ENCODE data around the gene CYSLTR2.
A peak's percentile ranks its signal among the peaks of the same experiment; 100 is the strongest.
"Not testable (repeated sequence)": the region's sequence is repeated elsewhere in the genome, so short reads cannot be mapped to it uniquely, and the experiment has no call there.

Gene CYSLTR2

GRCh38 chr13:48656608-48657007 is 2.9 kb downstream of the CYSLTR2 start:
- Histone ChIP-seq H3K4me3 (ENCODE audit: low read length in 2 of 2) (no peak overlapping the region), H3K9ac (ENCODE audit: low read depth in 1 of 2, low read length in 2 of 2) (no peak overlapping the region), H3K4me1 (ENCODE audit: control insufficient read depth in 2 of 2, insufficient read depth in 2 of 2, low read length in 2 of 2) (no peaks in the 10 kb centered on the region), H3K36me3 (ENCODE audit: control insufficient read depth in 2 of 2, insufficient read depth in 2 of 2, low read length in 2 of 2) (no peaks in the 10 kb centered on the region), H3K27ac (ENCODE audit: low read depth in 2 of 2, low read length in 2 of 2) (no peak overlapping the region), H3K9me3 (ENCODE audit: control insufficient read depth in 2 of 2, low read length in 2 of 2) (no peaks in the 10 kb centered on the region), H3K27me3 (ENCODE audit: control insufficient read depth in 2 of 2, insufficient read depth in 2 of 2, low read length in 2 of 2) (no peaks in the 10 kb centered on the region)

- peak overlapping the region; percentile 12 to 16 for H3K27ac ChIP-seq (ENCODE audit: low read depth in 2 of 2, low read length in 2 of 2)
- H3K4me3 ChIP-seq (ENCODE audit: low read length in 2 of 2): no peak overlapping the region
- H3K9me3 ChIP-seq (ENCODE audit: control insufficient read depth in 2 of 2, low read length in 2 of 2): no peaks in the 10 kb centered on the region
- H3K4me1 ChIP-seq (ENCODE audit: control insufficient read depth in 2 of 2, insufficient read depth in 2 of 2, low read length in 2 of 2): no peaks in the 10 kb centered on the region
- H3K27me3 ChIP-seq (ENCODE audit: control insufficient read depth in 2 of 2, insufficient read depth in 2 of 2, low read length in 2 of 2): no peaks in the 10 kb centered on the region
- no peak overlapping the region for H3K9ac ChIP-seq (ENCODE audit: low read depth in 1 of 2, low read length in 2 of 2)
- H3K36me3 ChIP-seq (ENCODE audit: control insufficient read depth in 2 of 2, insufficient read depth in 2 of 2, low read length in 2 of 2): no peaks in the 10 kb centered on the region
Observed at GRCh38 chr13:48660361-48661076, 6.8 kb downstream of the CYSLTR2 start.

- H3K4me3 ChIP-seq (ENCODE audit: low read length in 2 of 2): no peak overlapping the region
- H3K4me1 ChIP-seq (ENCODE audit: control insufficient read depth in 2 of 2, insufficient read depth in 2 of 2, low read length in 2 of 2): no peaks in the 10 kb centered on the region
- H3K27me3 ChIP-seq (ENCODE audit: control insufficient read depth in 2 of 2, insufficient read depth in 2 of 2, low read length in 2 of 2): no peaks in the 10 kb centered on the region
- no peaks in the 10 kb centered on the region for H3K36me3 ChIP-seq (ENCODE audit: control insufficient read depth in 2 of 2, insufficient read depth in 2 of 2, low read length in 2 of 2)
- no peak overlapping the region for H3K9ac ChIP-seq (ENCODE audit: low read depth in 1 of 2, low read length in 2 of 2)
- H3K27ac ChIP-seq (ENCODE audit: low read depth in 2 of 2, low read length in 2 of 2): peak overlapping the region in 1 of 2 donors; percentile 4
- no peaks in the 10 kb centered on the region for H3K9me3 ChIP-seq (ENCODE audit: control insufficient read depth in 2 of 2, low read length in 2 of 2)
Observed at GRCh38 chr13:48661107-48661506, 7.4 kb downstream of the CYSLTR2 start.

GRCh38 chr13:48662226-48662625 is 8.5 kb downstream of the CYSLTR2 start:
- H3K27ac ChIP-seq (ENCODE audit: low read depth in 2 of 2, low read length in 2 of 2): no peak overlapping the region
- no peaks in the 10 kb centered on the region for H3K9me3 ChIP-seq (ENCODE audit: control insufficient read depth in 2 of 2, low read length in 2 of 2)
- no peaks in the 10 kb centered on the region for H3K27me3 ChIP-seq (ENCODE audit: control insufficient read depth in 2 of 2, insufficient read depth in 2 of 2, low read length in 2 of 2)
- H3K4me1 ChIP-seq (ENCODE audit: control insufficient read depth in 2 of 2, insufficient read depth in 2 of 2, low read length in 2 of 2): no peaks in the 10 kb centered on the region
- H3K9ac ChIP-seq (ENCODE audit: low read depth in 1 of 2, low read length in 2 of 2): no peak overlapping the region
- no peaks in the 10 kb centered on the region for H3K36me3 ChIP-seq (ENCODE audit: control insufficient read depth in 2 of 2, insufficient read depth in 2 of 2, low read length in 2 of 2)
- H3K4me3 ChIP-seq (ENCODE audit: low read length in 2 of 2): no peak overlapping the region

GRCh38 chr13:48667136-48667535 is 13.4 kb downstream of the CYSLTR2 start:
- Histone ChIP-seq H3K9ac (ENCODE audit: low read depth in 1 of 2, low read length in 2 of 2) (no peak overlapping the region), H3K36me3 (ENCODE audit: control insufficient read depth in 2 of 2, insufficient read depth in 2 of 2, low read length in 2 of 2) (no peaks in the 10 kb centered on the region), H3K9me3 (ENCODE audit: control insufficient read depth in 2 of 2, low read length in 2 of 2) (no peaks in the 10 kb centered on the region), H3K4me1 (ENCODE audit: control insufficient read depth in 2 of 2, insufficient read depth in 2 of 2, low read length in 2 of 2) (no peaks in the 10 kb centered on the region), H3K27ac (ENCODE audit: low read depth in 2 of 2, low read length in 2 of 2) (no peak overlapping the region), H3K4me3 (ENCODE audit: low read length in 2 of 2) (no peak overlapping the region), H3K27me3 (ENCODE audit: control insufficient read depth in 2 of 2, insufficient read depth in 2 of 2, low read length in 2 of 2) (no peaks in the 10 kb centered on the region)

GRCh38 chr13:48671421-48671820 is 17.7 kb downstream of the CYSLTR2 start:
- not testable (repeated sequence) for H3K9me3 ChIP-seq (ENCODE audit: control insufficient read depth in 2 of 2, low read length in 2 of 2); H3K27me3 ChIP-seq (ENCODE audit: control insufficient read depth in 2 of 2, insufficient read depth in 2 of 2, low read length in 2 of 2); H3K4me3 ChIP-seq (ENCODE audit: low read length in 2 of 2); H3K9ac ChIP-seq (ENCODE audit: low read depth in 1 of 2, low read length in 2 of 2); H3K4me1 ChIP-seq (ENCODE audit: control insufficient read depth in 2 of 2, insufficient read depth in 2 of 2, low read length in 2 of 2); H3K36me3 ChIP-seq (ENCODE audit: control insufficient read depth in 2 of 2, insufficient read depth in 2 of 2, low read length in 2 of 2); H3K27ac ChIP-seq (ENCODE audit: low read depth in 2 of 2, low read length in 2 of 2)

GRCh38 chr13:48675247-48675646 is 21.5 kb downstream of the CYSLTR2 start:
- H3K9ac ChIP-seq (ENCODE audit: low read depth in 1 of 2, low read length in 2 of 2): no peak overlapping the region
- H3K4me1 ChIP-seq (ENCODE audit: control insufficient read depth in 2 of 2, insufficient read depth in 2 of 2, low read length in 2 of 2): no peaks in the 10 kb centered on the region
- H3K27me3 ChIP-seq (ENCODE audit: control insufficient read depth in 2 of 2, insufficient read depth in 2 of 2, low read length in 2 of 2): no peaks in the 10 kb centered on the region
- no peaks in the 10 kb centered on the region for H3K9me3 ChIP-seq (ENCODE audit: control insufficient read depth in 2 of 2, low read length in 2 of 2)
- H3K36me3 ChIP-seq (ENCODE audit: control insufficient read depth in 2 of 2, insufficient read depth in 2 of 2, low read length in 2 of 2): no peaks in the 10 kb centered on the region
- no peak overlapping the region for H3K4me3 ChIP-seq (ENCODE audit: low read length in 2 of 2)
- no peak overlapping the region for H3K27ac ChIP-seq (ENCODE audit: low read depth in 2 of 2, low read length in 2 of 2)

GRCh38 chr13:48678316-48678715 is 24.6 kb downstream of the CYSLTR2 start:
- Histone ChIP-seq H3K9me3 (ENCODE audit: control insufficient read depth in 2 of 2, low read length in 2 of 2) (no peaks in the 10 kb centered on the region), H3K4me3 (ENCODE audit: low read length in 2 of 2) (no peak overlapping the region), H3K4me1 (ENCODE audit: control insufficient read depth in 2 of 2, insufficient read depth in 2 of 2, low read length in 2 of 2) (no peaks in the 10 kb centered on the region), H3K27ac (ENCODE audit: low read depth in 2 of 2, low read length in 2 of 2) (no peak overlapping the region), H3K36me3 (ENCODE audit: control insufficient read depth in 2 of 2, insufficient read depth in 2 of 2, low read length in 2 of 2) (no peaks in the 10 kb centered on the region), H3K9ac (ENCODE audit: low read depth in 1 of 2, low read length in 2 of 2) (no peak overlapping the region), H3K27me3 (ENCODE audit: control insufficient read depth in 2 of 2, insufficient read depth in 2 of 2, low read length in 2 of 2) (no peaks in the 10 kb centered on the region)

- Histone ChIP-seq H3K9me3 (ENCODE audit: control insufficient read depth in 2 of 2, low read length in 2 of 2) (no peaks in the 10 kb centered on the region), H3K9ac (ENCODE audit: low read depth in 1 of 2, low read length in 2 of 2) (no peak overlapping the region), H3K27ac (ENCODE audit: low read depth in 2 of 2, low read length in 2 of 2) (no peak overlapping the region)
Observed at GRCh38 chr13:48679941-48680680, 26.4 kb downstream of the CYSLTR2 start.

GRCh38 chr13:48680756-48681392 is 27.1 kb downstream of the CYSLTR2 start:
- Histone ChIP-seq H3K36me3 (ENCODE audit: control insufficient read depth in 2 of 2, insufficient read depth in 2 of 2, low read length in 2 of 2) (no peaks in the 10 kb centered on the region), H3K9ac (ENCODE audit: low read depth in 1 of 2, low read length in 2 of 2) (no peak overlapping the region), H3K9me3 (ENCODE audit: control insufficient read depth in 2 of 2, low read length in 2 of 2) (no peaks in the 10 kb centered on the region), H3K27me3 (ENCODE audit: control insufficient read depth in 2 of 2, insufficient read depth in 2 of 2, low read length in 2 of 2) (no peaks in the 10 kb centered on the region), H3K4me1 (ENCODE audit: control insufficient read depth in 2 of 2, insufficient read depth in 2 of 2, low read length in 2 of 2) (no peaks in the 10 kb centered on the region), H3K27ac (ENCODE audit: low read depth in 2 of 2, low read length in 2 of 2) (no peak overlapping the region), H3K4me3 (ENCODE audit: low read length in 2 of 2) (no peak overlapping the region)

More at GRCh38 chr13:48679941-48680680, 26.4 kb downstream of the CYSLTR2 start:
- Histone ChIP-seq H3K27me3 (ENCODE audit: control insufficient read depth in 2 of 2, insufficient read depth in 2 of 2, low read length in 2 of 2) (no peaks in the 10 kb centered on the region), H3K4me3 (ENCODE audit: low read length in 2 of 2) (no peak overlapping the region), H3K4me1 (ENCODE audit: control insufficient read depth in 2 of 2, insufficient read depth in 2 of 2, low read length in 2 of 2) (no peaks in the 10 kb centered on the region), H3K36me3 (ENCODE audit: control insufficient read depth in 2 of 2, insufficient read depth in 2 of 2, low read length in 2 of 2) (no peaks in the 10 kb centered on the region)

Data from mucosa of rectum (tissue), 2 donors.